ENCODE measurements around the gene SCO2.

DNA sequence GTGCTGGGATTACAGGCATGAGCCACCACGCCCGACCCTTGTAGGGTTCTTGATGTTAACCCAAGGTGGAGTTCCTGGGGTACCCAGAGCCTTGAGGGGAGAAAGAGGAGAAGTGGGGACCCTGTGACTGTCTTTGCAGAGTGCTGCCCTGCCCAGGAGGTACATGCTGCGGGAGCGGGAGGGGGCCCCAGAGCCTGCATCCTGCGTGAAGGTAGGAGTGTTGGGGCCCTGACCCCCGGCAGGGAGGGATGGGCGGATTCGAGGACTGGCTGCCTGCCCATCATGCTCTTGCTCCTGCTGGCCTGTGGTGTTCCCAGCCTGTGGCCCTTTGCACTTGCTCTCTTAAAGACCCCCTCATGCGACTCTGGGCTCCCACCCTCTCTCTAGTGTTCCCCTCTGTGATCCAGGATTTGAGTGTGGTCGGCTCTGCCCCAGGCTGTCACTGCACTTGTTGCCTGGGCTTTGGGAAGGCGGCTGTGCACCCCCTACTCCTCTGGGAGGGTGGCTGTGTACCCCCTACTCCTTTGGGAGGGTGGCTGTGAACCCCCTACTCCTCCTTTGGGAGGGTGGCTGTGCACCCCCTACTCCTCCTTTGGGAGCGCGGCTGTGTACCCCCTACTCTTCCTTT lies 4.5 kb downstream of the SCO2 start:
- TF ChIP-seq, protein P1, sequence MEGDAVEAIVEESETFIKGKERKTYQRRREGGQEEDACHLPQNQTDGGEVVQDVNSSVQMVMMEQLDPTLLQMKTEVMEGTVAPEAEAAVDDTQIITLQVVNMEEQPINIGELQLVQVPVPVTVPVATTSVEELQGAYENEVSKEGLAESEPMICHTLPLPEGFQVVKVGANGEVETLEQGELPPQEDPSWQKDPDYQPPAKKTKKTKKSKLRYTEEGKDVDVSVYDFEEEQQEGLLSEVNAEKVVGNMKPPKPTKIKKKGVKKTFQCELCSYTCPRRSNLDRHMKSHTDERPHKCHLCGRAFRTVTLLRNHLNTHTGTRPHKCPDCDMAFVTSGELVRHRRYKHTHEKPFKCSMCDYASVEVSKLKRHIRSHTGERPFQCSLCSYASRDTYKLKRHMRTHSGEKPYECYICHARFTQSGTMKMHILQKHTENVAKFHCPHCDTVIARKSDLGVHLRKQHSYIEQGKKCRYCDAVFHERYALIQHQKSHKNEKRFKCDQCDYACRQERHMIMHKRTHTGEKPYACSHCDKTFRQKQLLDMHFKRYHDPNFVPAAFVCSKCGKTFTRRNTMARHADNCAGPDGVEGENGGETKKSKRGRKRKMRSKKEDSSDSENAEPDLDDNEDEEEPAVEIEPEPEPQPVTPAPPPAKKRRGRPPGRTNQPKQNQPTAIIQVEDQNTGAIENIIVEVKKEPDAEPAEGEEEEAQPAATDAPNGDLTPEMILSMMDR (IDR thresholded peaks at IDR 0.05): no peak
- TF ChIP-seq POLR2A (IDR thresholded peaks at IDR 0.05): no peak
